OCI-M1 (cell line): Measurements from ENCODE around the gene PUS7.
"Not testable (repeated sequence)": the region's sequence is repeated elsewhere in the genome, so short reads cannot be mapped to it uniquely, and the experiment has no call there.

Experiments used
- DNase-seq: peaks from one replicate; lab custom pipeline; 2025; lab: John Stamatoyannopoulos, UW

PUS7 gene

GRCh38 chr7:105444342-105444987 lies 77.6 kb downstream of the PUS7 start:
- DNase-seq, result no peak

GRCh38 chr7:105442214-105442613 lies 79.9 kb downstream of the PUS7 start:
- DNase-seq, result not testable (repeated sequence)

- no peak for DNase-seq
Measured at GRCh38 chr7:105439174-105439893, 82.7 kb downstream of the PUS7 start.

GRCh38 chr7:105438847-105439173 lies 83.3 kb downstream of the PUS7 start:
- DNase-seq, result no peak

- DNase-seq, result no peak
Measured at GRCh38 chr7:105438254-105438653, 83.8 kb downstream of the PUS7 start.

- not testable (repeated sequence) for DNase-seq
Measured at GRCh38 chr7:105437356-105437755, 84.7 kb downstream of the PUS7 start.

- peak; percentile 62 for DNase-seq
Measured at GRCh38 chr7:105429746-105430612, 92.1 kb downstream of the PUS7 start.

- DNase-seq, result no peak
Measured at GRCh38 chr7:105426606-105427146, 95.4 kb downstream of the PUS7 start.

GRCh38 chr7:105423987-105424386 lies 98.1 kb downstream of the PUS7 start:
- no peak for DNase-seq

GRCh38 chr7:105413887-105414437 lies 108.1 kb downstream of the PUS7 start:
- DNase-seq, result peak; percentile 3

- DNase-seq, result not testable (repeated sequence)
Measured at GRCh38 chr7:105410774-105411173, 111.3 kb downstream of the PUS7 start.

- DNase-seq, result not testable (repeated sequence)
Measured at GRCh38 chr7:105409775-105410174, 112.3 kb downstream of the PUS7 start.

GRCh38 chr7:105408791-105409410 lies 113.2 kb downstream of the PUS7 start:
- no peak for DNase-seq
